GM11168 (cell line): ENCODE results near the gene BCL2L12.
"Not testable (repeated sequence)": the region's sequence is repeated elsewhere in the genome, so short reads cannot be mapped to it uniquely, and the experiment has no call there.

ENCODE experiments used
- in situ Hi-C: fragments of 300-500 bp; cut with MboI; formaldehyde crosslinking; loops from one replicate; pipeline ENCODE4 v1.12.0; 2022; ENCODE audit warnings: low sequenced_read_pairs; ENCODE audit not compliant: unreplicated experiment

BCL2L12 gene

DNA sequence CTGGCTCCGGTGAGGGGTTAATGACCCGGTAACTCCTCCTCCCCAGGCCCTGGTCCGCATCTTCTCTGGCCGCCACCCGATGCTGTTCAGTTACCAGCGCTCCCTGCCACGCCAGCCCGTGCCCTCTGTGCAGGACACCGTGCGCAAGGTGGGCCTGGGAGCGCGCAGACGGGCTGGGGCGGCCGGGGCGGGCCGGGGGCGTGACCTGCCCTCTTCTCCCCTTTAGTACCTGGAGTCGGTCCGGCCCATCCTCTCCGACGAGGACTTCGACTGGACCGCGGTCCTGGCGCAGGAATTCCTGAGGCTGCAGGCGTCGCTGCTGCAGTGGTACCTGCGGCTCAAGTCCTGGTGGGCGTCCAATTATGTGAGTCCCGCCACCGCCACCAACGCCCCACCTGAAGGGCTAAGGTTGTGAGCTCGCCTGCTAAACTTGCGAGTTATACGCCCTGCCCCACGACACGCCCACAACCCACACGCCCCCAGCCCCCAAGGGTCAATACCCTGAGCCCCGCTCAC lies 35.6 kb downstream of the BCL2L12 start:
- in situ Hi-C loops: no loop called here

DNA sequence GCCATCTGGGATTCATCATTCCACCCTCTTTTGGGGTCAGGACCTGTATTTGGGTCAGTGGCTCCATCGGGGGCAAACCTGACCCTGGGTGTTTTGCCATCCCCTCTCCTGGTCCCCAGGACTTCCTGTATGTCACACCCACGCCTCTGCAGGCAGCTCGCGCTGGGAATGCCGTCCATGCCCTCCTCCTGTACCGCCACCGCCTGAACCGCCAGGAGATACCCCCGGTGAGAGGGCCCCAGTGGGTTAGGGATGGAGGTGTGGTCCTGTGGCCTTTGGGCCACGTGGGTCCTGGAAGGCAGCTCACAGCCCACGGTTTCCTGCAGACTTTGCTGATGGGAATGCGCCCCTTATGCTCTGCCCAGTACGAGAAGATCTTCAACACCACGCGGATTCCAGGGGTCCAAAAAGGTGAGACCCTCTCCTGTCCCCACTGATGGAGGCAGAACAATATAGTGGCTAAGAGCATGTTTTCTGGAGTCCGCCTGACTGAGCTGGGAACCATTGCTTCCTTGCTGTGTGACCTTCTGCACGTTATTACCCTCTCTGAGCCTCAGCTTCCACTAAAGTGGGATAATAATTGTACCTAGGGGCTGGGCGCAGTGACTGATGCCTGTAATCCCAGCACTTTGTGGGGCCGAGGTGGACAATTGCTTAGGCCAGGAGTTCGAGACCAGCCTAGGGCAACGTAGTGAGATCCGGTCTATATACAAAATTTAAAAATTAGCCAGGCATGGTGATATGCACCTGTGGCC lies 39.3 kb downstream of the BCL2L12 start:
- in situ Hi-C loops: no loop called here

DNA sequence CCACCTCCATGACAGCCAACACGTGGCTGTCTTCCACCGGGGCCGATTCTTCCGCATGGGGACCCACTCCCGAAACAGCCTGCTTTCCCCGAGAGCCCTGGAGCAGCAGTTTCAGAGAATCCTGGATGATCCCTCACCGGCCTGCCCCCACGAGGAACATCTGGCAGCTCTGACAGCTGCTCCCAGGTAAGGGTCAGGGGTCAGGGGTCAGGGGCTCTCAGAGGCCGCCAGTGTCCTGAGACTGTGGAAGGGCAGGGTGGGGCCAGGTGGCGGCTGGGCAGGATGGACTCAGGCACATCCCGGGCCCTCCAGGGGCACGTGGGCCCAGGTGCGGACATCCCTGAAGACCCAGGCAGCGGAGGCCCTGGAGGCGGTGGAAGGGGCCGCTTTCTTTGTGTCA lies 40.2 kb downstream of the BCL2L12 start:
- in situ Hi-C loops: no loop called here

DNA sequence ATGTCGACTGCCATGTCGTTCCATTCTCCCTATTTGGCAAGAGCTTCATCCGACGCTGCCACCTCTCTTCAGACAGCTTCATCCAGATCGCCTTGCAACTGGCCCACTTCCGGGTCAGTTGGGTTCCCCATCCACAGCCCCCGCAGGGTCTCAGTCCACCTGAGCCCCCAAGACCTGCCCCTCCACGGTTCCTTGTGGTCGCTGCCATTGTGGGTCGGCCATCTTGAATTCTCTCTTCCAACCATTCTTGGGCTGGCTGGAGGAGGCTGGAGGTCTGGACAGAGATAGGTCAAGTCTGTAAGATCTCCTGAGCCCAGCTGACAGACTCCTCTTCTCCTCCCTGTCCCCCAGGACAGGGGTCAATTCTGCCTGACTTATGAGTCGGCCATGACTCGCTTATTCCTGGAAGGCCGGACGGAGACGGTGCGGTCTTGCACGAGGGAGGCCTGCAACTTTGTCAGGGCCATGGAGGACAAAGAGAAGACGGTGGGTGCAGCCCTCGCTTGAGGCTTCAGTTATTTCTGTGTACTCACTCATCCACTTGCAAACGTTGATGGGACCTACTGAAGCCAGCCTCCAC lies 44.7 kb downstream of the BCL2L12 start:
- in situ Hi-C loops: no loop called here

DNA sequence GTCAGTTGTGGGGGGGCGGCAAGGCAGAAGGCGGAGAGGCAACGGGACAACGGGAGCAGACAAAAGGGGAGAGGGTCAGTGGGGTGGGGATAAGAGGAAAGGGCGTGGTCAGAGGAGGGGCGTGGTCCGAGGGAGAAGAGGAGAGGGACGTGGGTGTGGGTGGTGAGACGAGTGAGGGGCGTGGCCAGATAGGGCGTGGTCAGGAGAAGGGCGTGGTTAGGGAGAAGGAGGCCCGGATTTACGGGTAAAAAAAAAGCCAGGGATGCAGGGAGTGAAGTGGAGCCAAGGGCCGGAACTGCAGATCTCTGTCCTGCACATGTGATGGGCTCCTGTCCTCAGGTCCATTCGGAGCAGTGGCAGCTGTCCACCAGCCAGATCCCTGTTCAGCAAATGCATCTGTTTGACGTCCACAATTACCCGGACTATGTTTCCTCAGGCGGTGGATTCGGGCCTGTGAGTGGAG lies 46.7 kb downstream of the BCL2L12 start:
- in situ Hi-C loops: no loop called here

DNA sequence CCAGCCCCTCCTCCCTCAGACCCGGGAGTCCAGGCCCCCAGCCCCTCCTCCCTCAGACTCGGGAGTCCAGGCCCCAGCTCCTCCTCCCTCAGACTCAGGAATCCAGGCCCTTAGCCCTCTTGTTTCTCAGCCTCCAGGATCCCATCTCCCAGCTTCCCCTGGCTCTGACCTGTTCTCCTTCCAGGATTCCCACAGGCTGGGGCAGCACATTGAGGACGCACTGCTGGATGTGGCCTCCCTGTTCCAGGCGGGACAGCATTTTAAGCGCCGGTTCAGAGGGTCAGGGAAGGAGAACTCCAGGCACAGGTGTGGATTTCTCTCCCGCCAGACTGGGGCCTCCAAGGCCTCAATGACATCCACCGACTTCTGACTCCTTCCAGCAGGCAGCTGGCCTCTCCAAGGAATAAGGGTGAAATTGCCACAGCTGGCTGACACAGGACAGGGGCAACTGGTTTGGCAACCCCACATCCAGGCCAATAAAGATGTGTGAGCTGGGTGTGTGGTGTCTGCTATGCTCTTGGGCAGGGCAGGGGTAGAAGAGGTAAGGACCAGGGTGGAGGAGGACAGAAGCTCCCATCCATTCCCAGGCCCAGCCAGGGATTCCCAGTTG lies 47.6 kb downstream of the BCL2L12 start:
- in situ Hi-C loops: no loop called here

DNA sequence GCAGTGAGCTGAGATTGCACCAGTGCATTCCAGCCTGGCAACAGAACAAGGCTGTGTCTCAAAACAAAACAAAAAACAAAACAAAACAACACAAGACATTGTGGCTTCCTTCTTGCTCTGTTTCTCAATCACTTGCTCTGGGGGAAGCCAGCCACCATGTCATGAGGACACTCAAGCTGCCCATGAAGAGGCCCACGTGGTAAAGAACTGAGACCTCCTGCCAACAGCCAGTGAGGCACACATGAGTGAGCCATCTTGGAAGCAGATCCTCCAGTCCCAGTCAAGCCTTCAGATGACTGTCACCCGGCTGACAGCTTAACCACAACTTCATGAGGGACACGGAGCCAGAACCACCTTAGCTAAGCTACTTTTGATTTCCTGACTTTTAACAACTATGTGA lies 50.4 kb downstream of the BCL2L12 start:
- in situ Hi-C loops: no loop called here

DNA sequence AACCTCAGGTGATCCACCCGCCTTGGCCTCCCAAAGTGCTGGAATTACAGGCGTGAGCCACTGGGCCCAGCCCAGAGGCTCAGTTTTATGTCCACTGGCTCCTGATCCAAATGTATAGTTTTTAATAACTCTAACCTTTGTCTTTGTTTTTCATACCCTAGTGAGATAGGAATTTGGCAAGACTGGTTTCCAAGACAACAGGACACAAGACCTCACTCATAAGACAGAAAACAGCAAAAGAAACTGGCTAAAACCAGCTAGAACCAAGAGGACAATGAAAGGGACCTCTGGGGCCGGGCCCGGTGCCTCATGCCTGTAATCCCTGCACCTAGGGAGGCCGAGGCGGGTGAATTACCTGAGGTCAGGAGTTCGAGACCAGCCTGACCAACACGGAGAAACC lies 52.8 kb downstream of the BCL2L12 start:
- in situ Hi-C loops: no loop called here

DNA sequence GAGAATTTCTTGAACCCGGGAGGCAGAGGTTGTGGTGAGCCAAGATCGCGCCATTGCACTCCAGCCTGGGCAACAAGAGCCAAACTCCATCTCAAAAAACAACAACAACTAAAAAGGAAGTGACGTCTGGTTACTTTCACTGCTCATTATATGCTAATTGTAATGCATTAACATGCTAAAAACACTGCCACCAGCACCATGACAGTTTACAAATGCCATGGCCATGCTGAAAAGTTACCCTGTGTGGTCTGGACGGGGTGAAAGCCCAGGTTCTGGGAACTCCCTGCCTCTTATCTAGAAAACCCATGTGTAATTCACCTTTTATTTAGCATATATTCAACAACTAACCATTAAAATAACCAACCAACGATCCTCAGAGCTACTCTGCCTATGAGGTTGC lies 53.3 kb downstream of the BCL2L12 start:
- in situ Hi-C loops: no loop called here

DNA sequence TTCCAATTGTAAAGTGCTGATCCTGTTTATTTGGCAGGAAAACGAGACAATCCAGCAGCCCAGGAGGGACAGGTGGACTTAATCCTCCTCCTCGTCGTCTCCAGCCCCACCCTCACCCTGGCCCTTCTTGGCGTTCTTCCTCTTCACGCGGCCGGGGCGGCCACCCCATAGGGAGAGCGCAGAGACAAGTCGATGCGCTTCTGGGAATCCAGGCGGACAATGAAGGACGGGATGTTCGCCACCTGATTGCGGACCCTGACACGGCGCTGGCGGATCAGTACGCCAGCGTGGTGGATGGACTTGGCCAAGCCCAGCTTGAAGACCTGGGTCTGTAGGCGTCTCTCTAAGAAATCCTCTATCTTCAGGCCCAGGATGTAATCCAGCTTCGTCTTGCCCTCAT lies 53.7 kb downstream of the BCL2L12 start:
- in situ Hi-C loops: not testable (repeated sequence)
